Liver (tissue), 3 donors: ENCODE measurements around the gene RNF215.

Source experiments
- CTCF ChIP-seq: fragments of 150-350 bp; IDR thresholded peaks from 2 replicates; pipeline ENCODE4 v1.5.1; 2017; ENCODE audit warnings: improper control_type of control experiment, low read depth, low read length; ENCODE audit not compliant: missing input control
- FOXA1 ChIP-seq: IDR thresholded peaks from 2 replicates; pipeline ENCODE4 v1.6.1; 2016; ENCODE audit warnings: antibody characterized with exemption
- FOXA2 ChIP-seq: IDR thresholded peaks from 2 replicates; pipeline ENCODE4 v1.6.1; 2016; ENCODE audit warnings: antibody characterized with exemption
- GABPA ChIP-seq, 2 donors: IDR thresholded peaks in 1 of 2; conservative IDR thresholded peaks in 1 of 2; 2 replicates each; pipeline ENCODE4 v1.6.1; 2016; ENCODE audit warnings: antibody characterized with exemption in 2 of 2, mild to moderate bottlenecking in 1 of 2, moderate library complexity in 1 of 2
- JUND ChIP-seq, 2 donors: IDR thresholded peaks; 2 replicates each; pipeline ENCODE4 v1.6.1; 2016; ENCODE audit warnings: antibody characterized with exemption in 2 of 2
- MAX ChIP-seq: IDR thresholded peaks from 2 replicates; pipeline ENCODE4 v1.6.1; 2016; ENCODE audit warnings: antibody characterized with exemption
- RAD21 ChIP-seq, 2 donors: IDR thresholded peaks; 2 replicates each; pipeline ENCODE4 v1.6.1; 2016; ENCODE audit warnings: antibody characterized with exemption in 2 of 2, mild to moderate bottlenecking in 2 of 2
- RXRA ChIP-seq, 2 donors: IDR thresholded peaks; 2 replicates each; pipeline ENCODE4 v1.6.1; 2017 to 2018; ENCODE audit warnings: antibody characterized with exemption in 2 of 2, mild to moderate bottlenecking in 1 of 2
- TAF1 ChIP-seq: conservative IDR thresholded peaks from 2 replicates; pipeline ENCODE4 v1.6.1; 2016; ENCODE audit warnings: antibody characterized with exemption, mild to moderate bottlenecking
- YY1 ChIP-seq: IDR thresholded peaks from 2 replicates; pipeline ENCODE4 v1.6.1; 2016; ENCODE audit warnings: antibody characterized with exemption, mild to moderate bottlenecking
- ZBTB33 ChIP-seq: IDR thresholded peaks from 2 replicates; pipeline ENCODE4 v1.6.1; 2016; ENCODE audit warnings: antibody characterized with exemption
- donor health status: healthy.
- donor health status: healthy.

- no peak for TF ChIP-seq GABPA (IDR thresholded peaks at IDR 0.05 in 1 of 2, conservative IDR thresholded peaks at IDR 0.05 in 1 of 2)
- no peak for TF ChIP-seq CTCF
- no peak for TF ChIP-seq ZBTB33
- no peak for TF ChIP-seq FOXA1
- TF ChIP-seq JUND (IDR thresholded peaks at IDR 0.05) = no peak
- no peak for TF ChIP-seq RAD21 (IDR thresholded peaks at IDR 0.05)
- no peak for TF ChIP-seq MAX
- TF ChIP-seq TAF1 = no peak
- no peak for TF ChIP-seq FOXA2
- no peak for TF ChIP-seq RXRA (IDR thresholded peaks at IDR 0.05)
- TF ChIP-seq YY1 = no peak
Measured at GRCh38 chr22:30402028-30402765, 15.0 kb upstream of the RNF215 start.
